ENCODE results near the gene TMEM120A. TPM values are rescaled to one million over a fixed set of nuclear protein-coding genes. Genes with fewer than 3 reads are reported as not detected.
A peak's percentile ranks its signal among the peaks of the same experiment; 100 is the strongest.
"Not testable (repeated sequence)": the region's sequence is repeated elsewhere in the genome, so short reads cannot be mapped to it uniquely, and the experiment has no call there.

Gene TMEM120A
- total RNA-seq, 1 donor from 2014 or later: 26.4 TPM

- no peak for DNase-seq
- no peak overlapping the region for H3K4me3 Mint-ChIP-seq (ENCODE audit: unreplicated experiment)
- peaks cover 3% of the 10 kb centered on the region for H3K4me1 Mint-ChIP-seq (ENCODE audit: low read depth, unreplicated experiment)
- no peak for TF ChIP-seq CTCF (IDR thresholded peaks at IDR 0.05; ENCODE audit: partially characterized antibody, unreplicated experiment)
- peaks cover 6% of the 10 kb centered on the region for H3K36me3 Mint-ChIP-seq (ENCODE audit: unreplicated experiment)
- peaks cover 2% of the 10 kb centered on the region for H3K9me3 Mint-ChIP-seq (ENCODE audit: unreplicated experiment)
- H3K27me3 Mint-ChIP-seq (ENCODE audit: unreplicated experiment): no peaks in the 10 kb centered on the region
- no peak overlapping the region for H3K27ac Mint-ChIP-seq (ENCODE audit: unreplicated experiment)
These were observed 28.6 kb upstream of the TMEM120A start for GRCh38 chr7:76023002-76023401.

- peaks cover 2% of the 10 kb centered on the region for H3K9me3 Mint-ChIP-seq (ENCODE audit: unreplicated experiment)
- DNase-seq: no peak
- H3K27me3 Mint-ChIP-seq (ENCODE audit: unreplicated experiment): no peaks in the 10 kb centered on the region
- H3K4me1 Mint-ChIP-seq (ENCODE audit: low read depth, unreplicated experiment): peaks cover 3% of the 10 kb centered on the region
- H3K4me3 Mint-ChIP-seq (ENCODE audit: unreplicated experiment): no peak overlapping the region
- no peak for TF ChIP-seq CTCF (IDR thresholded peaks at IDR 0.05; ENCODE audit: partially characterized antibody, unreplicated experiment)
- H3K36me3 Mint-ChIP-seq (ENCODE audit: unreplicated experiment): peaks cover 6% of the 10 kb centered on the region
- H3K27ac Mint-ChIP-seq (ENCODE audit: unreplicated experiment): no peak overlapping the region
These were observed 27.8 kb upstream of the TMEM120A start for GRCh38 chr7:76022026-76022780.

GRCh38 chr7:76020031-76020714 lies 25.8 kb upstream of the TMEM120A start:
- peaks cover 12% of the 10 kb centered on the region for H3K36me3 Mint-ChIP-seq (ENCODE audit: unreplicated experiment)
- DNase-seq: peak; percentile 80

GRCh38 chr7:76018520-76018919 lies 24.1 kb upstream of the TMEM120A start:
- not testable (repeated sequence) for H3K27me3 Mint-ChIP-seq (ENCODE audit: unreplicated experiment); H3K27ac Mint-ChIP-seq (ENCODE audit: unreplicated experiment); H3K4me1 Mint-ChIP-seq (ENCODE audit: low read depth, unreplicated experiment); H3K9me3 Mint-ChIP-seq (ENCODE audit: unreplicated experiment); H3K4me3 Mint-ChIP-seq (ENCODE audit: unreplicated experiment); DNase-seq
- peaks cover 14% of the 10 kb centered on the region for H3K36me3 Mint-ChIP-seq (ENCODE audit: unreplicated experiment)

More at GRCh38 chr7:76020031-76020714, 25.8 kb upstream of the TMEM120A start:
- Mint-ChIP-seq H3K4me3 (ENCODE audit: unreplicated experiment) (no peak overlapping the region), H3K27me3 (ENCODE audit: unreplicated experiment) (no peaks in the 10 kb centered on the region), H3K9me3 (ENCODE audit: unreplicated experiment) (peaks cover 2% of the 10 kb centered on the region), H3K4me1 (ENCODE audit: low read depth, unreplicated experiment) (peaks cover 3% of the 10 kb centered on the region), H3K27ac (ENCODE audit: unreplicated experiment) (no peak overlapping the region)
- TF ChIP-seq CTCF (IDR thresholded peaks at IDR 0.05; ENCODE audit: partially characterized antibody, unreplicated experiment): peak; percentile 92

GRCh38 chr7:76016191-76016947 lies 22.0 kb upstream of the TMEM120A start:
- Mint-ChIP-seq H3K9me3 (ENCODE audit: unreplicated experiment) (no peaks in the 10 kb centered on the region), H3K4me3 (ENCODE audit: unreplicated experiment) (no peak overlapping the region), H3K27ac (ENCODE audit: unreplicated experiment) (no peak overlapping the region), H3K36me3 (ENCODE audit: unreplicated experiment) (peaks cover 9% of the 10 kb centered on the region), H3K4me1 (ENCODE audit: low read depth, unreplicated experiment) (peaks cover 4% of the 10 kb centered on the region), H3K27me3 (ENCODE audit: unreplicated experiment) (no peaks in the 10 kb centered on the region)
- DNase-seq: no peak
- no peak for TF ChIP-seq CTCF (IDR thresholded peaks at IDR 0.05; ENCODE audit: partially characterized antibody, unreplicated experiment)
